ENCODE measurements around the gene E2F2. TPM values are rescaled to one million over a fixed set of nuclear protein-coding genes. Genes with fewer than 3 reads are reported as not detected.

E2F2 gene
- total RNA-seq, 1 donor from 2014 or later: 2.9 TPM

DNA sequence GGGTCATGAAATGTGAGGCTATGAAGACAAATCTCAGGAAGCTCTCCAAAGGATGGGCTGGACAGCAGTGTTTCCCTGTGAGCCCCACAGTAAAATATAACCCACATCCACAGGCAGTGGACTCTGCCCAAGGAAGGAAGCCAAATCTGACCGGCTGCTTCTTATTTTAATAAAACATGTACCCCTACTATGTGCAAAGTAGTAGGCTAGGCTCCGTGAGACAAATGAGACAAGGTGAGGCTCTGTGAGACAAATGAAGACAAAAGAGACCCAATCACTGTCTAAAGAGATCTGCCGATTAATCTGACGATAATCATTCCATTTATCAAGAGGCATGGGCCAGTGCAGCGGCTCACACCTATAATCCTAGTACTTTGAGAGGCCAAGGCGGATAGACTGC lies 49.1 kb downstream of the E2F2 start:
- Histone ChIP-seq H3K27ac (no peak overlapping the region), H3K4me3 (no peak overlapping the region), H3K4me1 (peaks cover 38% of the 10 kb centered on the region), H3K27me3 (no peaks in the 10 kb centered on the region), H3K9me3 (no peaks in the 10 kb centered on the region), H3K36me3 (no peaks in the 10 kb centered on the region)
- no peak for DNase-seq (ENCODE audit: extremely low spot score in 2 of 2)
- TF ChIP-seq, protein P1, sequence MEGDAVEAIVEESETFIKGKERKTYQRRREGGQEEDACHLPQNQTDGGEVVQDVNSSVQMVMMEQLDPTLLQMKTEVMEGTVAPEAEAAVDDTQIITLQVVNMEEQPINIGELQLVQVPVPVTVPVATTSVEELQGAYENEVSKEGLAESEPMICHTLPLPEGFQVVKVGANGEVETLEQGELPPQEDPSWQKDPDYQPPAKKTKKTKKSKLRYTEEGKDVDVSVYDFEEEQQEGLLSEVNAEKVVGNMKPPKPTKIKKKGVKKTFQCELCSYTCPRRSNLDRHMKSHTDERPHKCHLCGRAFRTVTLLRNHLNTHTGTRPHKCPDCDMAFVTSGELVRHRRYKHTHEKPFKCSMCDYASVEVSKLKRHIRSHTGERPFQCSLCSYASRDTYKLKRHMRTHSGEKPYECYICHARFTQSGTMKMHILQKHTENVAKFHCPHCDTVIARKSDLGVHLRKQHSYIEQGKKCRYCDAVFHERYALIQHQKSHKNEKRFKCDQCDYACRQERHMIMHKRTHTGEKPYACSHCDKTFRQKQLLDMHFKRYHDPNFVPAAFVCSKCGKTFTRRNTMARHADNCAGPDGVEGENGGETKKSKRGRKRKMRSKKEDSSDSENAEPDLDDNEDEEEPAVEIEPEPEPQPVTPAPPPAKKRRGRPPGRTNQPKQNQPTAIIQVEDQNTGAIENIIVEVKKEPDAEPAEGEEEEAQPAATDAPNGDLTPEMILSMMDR (IDR thresholded peaks at IDR 0.05): no peak
- TF ChIP-seq POLR2AphosphoS5 (IDR thresholded peaks at IDR 0.05; ENCODE audit: insufficient read depth in 1 of 2, low read depth in 1 of 2) (no peak), POLR2A (IDR thresholded peaks at IDR 0.05) (no peak)
- intact Hi-C loops (cut with DNase I): loop anchor here (10.0 kb wide), 1 partner anchor 57 kb away; the partner anchor contains the start of gene TCEA3

DNA sequence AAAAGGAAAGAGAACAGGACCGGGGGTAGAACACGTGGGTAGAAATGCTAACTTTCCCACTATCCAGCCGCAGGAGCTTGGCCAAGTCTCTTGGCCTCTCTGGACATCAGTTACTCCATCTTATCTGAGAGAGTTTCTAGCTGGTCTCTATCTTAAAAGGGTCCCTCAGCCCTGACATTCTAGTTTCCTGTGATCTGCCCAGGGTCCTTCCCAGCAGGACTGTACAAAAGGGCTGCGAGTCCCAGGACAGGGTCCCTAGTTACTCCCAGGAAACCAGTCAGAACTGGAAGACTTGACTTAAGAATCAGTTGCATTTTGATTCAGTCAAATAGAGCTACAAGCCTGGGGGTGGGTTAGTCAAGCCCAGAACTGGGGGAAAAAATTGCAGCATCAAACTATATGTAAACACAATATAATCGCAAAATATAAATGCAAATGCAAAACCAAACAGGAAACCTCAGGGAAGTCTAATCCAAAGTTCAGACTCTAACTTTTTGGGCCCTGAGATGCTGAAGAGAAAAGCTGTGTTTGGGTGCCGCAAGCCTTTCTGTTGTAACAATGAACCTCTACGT lies 49.9 kb downstream of the E2F2 start:
- no peak for DNase-seq (ENCODE audit: extremely low spot score in 2 of 2)
- H3K27ac ChIP-seq: no peak overlapping the region
- H3K27me3 ChIP-seq: no peaks in the 10 kb centered on the region
- intact Hi-C loops (cut with DNase I): loop anchor here (10.0 kb wide), 1 partner anchor 56 kb away; the partner anchor contains the start of gene TCEA3
- H3K36me3 ChIP-seq: no peaks in the 10 kb centered on the region
- H3K4me1 ChIP-seq: peaks cover 38% of the 10 kb centered on the region
- H3K4me3 ChIP-seq: no peak overlapping the region
- H3K9me3 ChIP-seq: no peaks in the 10 kb centered on the region
- TF ChIP-seq POLR2A (IDR thresholded peaks at IDR 0.05): no peak
- TF ChIP-seq POLR2AphosphoS5 (IDR thresholded peaks at IDR 0.05; ENCODE audit: insufficient read depth in 1 of 2, low read depth in 1 of 2): no peak
- TF ChIP-seq, protein P1 (IDR thresholded peaks at IDR 0.05): no peak

DNA sequence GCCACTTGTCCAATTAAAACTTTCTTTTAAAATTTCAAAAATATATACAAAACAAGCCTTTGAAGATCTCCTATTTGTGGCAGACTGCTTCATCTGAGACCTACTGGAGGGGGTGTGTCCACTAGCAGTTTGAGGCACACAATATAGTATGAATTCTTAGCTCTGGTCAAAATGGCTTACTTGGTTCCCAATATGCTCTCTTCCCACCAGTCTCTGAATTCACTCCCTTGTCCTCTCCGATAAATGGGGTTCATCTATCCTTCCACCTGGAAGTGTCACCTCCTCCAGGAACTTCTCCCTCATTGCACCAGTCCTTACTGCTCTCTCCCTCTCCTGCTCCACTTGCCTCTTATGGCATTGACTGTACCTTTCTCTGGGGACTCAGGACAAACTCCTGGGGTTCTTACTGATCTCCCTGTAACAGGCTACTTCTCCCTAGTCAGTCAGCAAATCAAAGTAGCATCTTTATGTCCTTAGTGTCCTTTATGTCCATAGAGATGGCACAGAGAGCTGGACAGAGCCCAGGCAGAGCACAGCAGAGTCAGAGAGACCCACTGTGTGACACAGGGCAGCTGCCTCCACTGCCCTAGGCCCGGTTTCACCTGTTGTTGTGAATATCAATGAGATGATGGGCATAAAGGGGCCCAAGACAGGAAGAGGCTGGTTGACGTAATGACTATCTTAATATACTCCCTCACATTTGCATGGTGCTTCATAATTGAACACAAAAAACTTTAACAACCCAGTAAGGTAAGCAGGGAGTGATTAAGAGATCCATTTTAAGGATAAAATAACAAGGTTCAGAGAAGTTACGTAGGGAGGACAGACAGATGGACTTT lies 50.6 kb downstream of the E2F2 start:
- Histone ChIP-seq H3K4me3 (no peak overlapping the region), H3K27me3 (no peaks in the 10 kb centered on the region), H3K9me3 (no peaks in the 10 kb centered on the region), H3K36me3 (no peaks in the 10 kb centered on the region), H3K4me1 (peaks cover 44% of the 10 kb centered on the region), H3K27ac (peak overlapping the region; percentile 64)
- TF ChIP-seq, protein P1 (IDR thresholded peaks at IDR 0.05): no peak
- intact Hi-C loops (cut with DNase I): loop anchor here (10.0 kb wide), 1 partner anchor 56 kb away; the partner anchor contains the start of gene TCEA3
- DNase-seq (ENCODE audit: extremely low spot score in 2 of 2): no peak

DNA sequence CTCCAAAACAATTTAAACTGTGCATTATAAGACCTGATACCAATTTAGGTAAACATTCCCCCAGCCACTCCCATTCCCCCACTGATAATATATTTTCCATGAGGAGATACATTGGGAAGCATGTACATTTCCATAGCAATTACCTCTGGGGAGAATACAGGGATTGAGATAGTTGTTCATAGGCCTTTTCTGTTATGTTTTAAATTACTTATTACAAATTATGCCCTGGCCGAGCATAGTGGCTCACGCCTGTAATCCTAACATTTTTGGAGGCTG lies 51.4 kb downstream of the E2F2 start:
- Histone ChIP-seq H3K36me3 (no peaks in the 10 kb centered on the region), H3K4me3 (no peak overlapping the region), H3K4me1 (peaks cover 48% of the 10 kb centered on the region), H3K27ac (peak overlapping the region; percentile 64), H3K27me3 (no peaks in the 10 kb centered on the region), H3K9me3 (no peaks in the 10 kb centered on the region)
- TF ChIP-seq POLR2AphosphoS5 (IDR thresholded peaks at IDR 0.05; ENCODE audit: insufficient read depth in 1 of 2, low read depth in 1 of 2): no peak
- TF ChIP-seq, protein P1 (IDR thresholded peaks at IDR 0.05): no peak
- TF ChIP-seq POLR2A (IDR thresholded peaks at IDR 0.05): no peak
- DNase-seq (ENCODE audit: extremely low spot score in 2 of 2): no peak
- intact Hi-C loops (cut with DNase I): no loop called here

All from vagina (tissue), 2 donors.